H1 (cell line): ENCODE measurements around the gene LHX2. TPM values are rescaled to one million over a fixed set of nuclear protein-coding genes. Genes with fewer than 3 reads are reported as not detected.

Source experiments
- CTCF ChIA-PET: fragments of 300-600 bp; sonication (Branson Sonifier 250); formaldehyde crosslinking; loops from one replicate; lab custom pipeline; 2021; ENCODE audit not compliant: partially characterized antibody; lab: Charles Lee
- POLR2A ChIA-PET: fragments of 300-600 bp; sonication (Branson Sonifier 250); formaldehyde crosslinking; loops from one replicate; lab custom pipeline; 2021; ENCODE audit warnings: inconsistent platforms; ENCODE audit not compliant: partially characterized antibody; lab: Charles Lee
- DNase-seq, 2 experiments: peaks; one replicate each; pipeline versions ENCODE4 v3.0.0 to v3.0.0-alpha.2; 2010 to 2022; ENCODE audit warnings: low spot score in 2 of 2, low read depth in 1 of 2, mixed read lengths in 1 of 2
- FAIRE-seq: peaks from 2 replicates; lab custom pipeline; 2011; peaks lifted over from hg19 to GRCh38; lab: Jason Lieb, UNC
- H2AFZ ChIP-seq: 2 replicates; pipeline ENCODE4 v1.8.1; 2012; ENCODE audit warnings: low read length, inconsistent platforms
- H2AK5ac ChIP-seq: 2 replicates; pipeline ENCODE4 v1.6.1; 2013; ENCODE audit warnings: low read depth, low read length
- H2BK120ac ChIP-seq: replicated peaks from 2 replicates; pipeline ENCODE3; 2013; ENCODE audit warnings: low read depth, low read length, inconsistent platforms
- H2BK12ac ChIP-seq: 2 replicates; pipeline ENCODE4 v1.6.1; 2013; ENCODE audit warnings: low read depth, low read length
- H2BK15ac ChIP-seq: 2 replicates; pipeline ENCODE4 v1.6.1; 2013; ENCODE audit warnings: low read length
- H2BK20ac ChIP-seq: 2 replicates; pipeline ENCODE4 v1.6.1; 2013; ENCODE audit warnings: low read length
- H2BK5ac ChIP-seq: 2 replicates; pipeline ENCODE4 v1.6.1; 2013; ENCODE audit warnings: low read depth, low read length
- H3K14ac ChIP-seq: 2 replicates; pipeline ENCODE4 v1.6.1; 2013; ENCODE audit warnings: inconsistent platforms; ENCODE audit not compliant: insufficient read length
- H3K18ac ChIP-seq: 2 replicates; pipeline ENCODE4 v1.6.1; 2013; ENCODE audit warnings: low read length; ENCODE audit errors: extremely low read depth
- H3K23ac ChIP-seq: 2 replicates; pipeline ENCODE4 v1.6.1; 2013; ENCODE audit warnings: inconsistent platforms; ENCODE audit not compliant: insufficient read length
- H3K23me2 ChIP-seq: 2 replicates; pipeline ENCODE4 v1.6.1; 2013; ENCODE audit warnings: low read depth, low read length
- H3K27ac ChIP-seq: 2 replicates; pipeline ENCODE4 v1.6.1; 2011; ENCODE audit warnings: low read depth, low read length, inconsistent platforms
- H3K27me3 ChIP-seq, 4 experiments: replicated peaks in 1 of 4; 1 replicate in 1 of 4; 2 replicates in 3 of 4; pipeline versions ENCODE4 v1.6.1 to v1.8.1; 2011 to 2013; ENCODE audit warnings: low read length in 3 of 4, mild to moderate bottlenecking in 3 of 4, inconsistent platforms in 2 of 4, mixed read lengths in 2 of 4, moderate library complexity in 1 of 4; ENCODE audit not compliant: control insufficient read depth in 3 of 4, insufficient read depth in 3 of 4; ENCODE audit errors: extremely low read depth in 1 of 4
- H3K36me3 ChIP-seq, 4 experiments: 2 replicates each; pipeline versions ENCODE4 v1.6.1 to v1.8.1; 2011 to 2013; ENCODE audit warnings: mild to moderate bottlenecking in 4 of 4, low read length in 3 of 4, moderate library complexity in 2 of 4, control low read depth in 1 of 4, inconsistent platforms in 1 of 4; ENCODE audit not compliant: insufficient read depth in 4 of 4, control insufficient read depth in 2 of 4
- H3K4ac ChIP-seq: replicated peaks from 2 replicates; pipeline ENCODE3; 2013; ENCODE audit warnings: low read length, low read depth, mixed read lengths, inconsistent platforms; ENCODE audit not compliant: insufficient read length
- H3K4me1 ChIP-seq, 4 experiments: replicated peaks in 1 of 4; 1 replicate in 1 of 4; 2 replicates in 3 of 4; pipeline versions ENCODE4 v1.6.1 to v1.8.1; 2011 to 2013; ENCODE audit warnings: low read length in 3 of 4, inconsistent platforms in 2 of 4, mixed read lengths in 1 of 4; ENCODE audit not compliant: insufficient read depth in 4 of 4, control insufficient read depth in 3 of 4
- H3K4me2 ChIP-seq, 2 experiments: 2 replicates each; pipeline versions ENCODE4 v1.6.1 to v1.8.1; 2011 to 2013; ENCODE audit warnings: low read depth in 2 of 2, low read length in 2 of 2, control low read depth in 1 of 2, inconsistent platforms in 1 of 2, mild to moderate bottlenecking in 1 of 2; ENCODE audit not compliant: insufficient read depth in 1 of 2
- H3K4me3 ChIP-seq, 4 experiments: fragments of 200-600, 300-600 bp in 1 of 4; sonication (generic), shearing (Covaris generic), sonication (Bioruptor Twin) in 1 of 4; 2 replicates each; pipeline versions ENCODE4 v1.5.1 to v1.8.1; 2011 to 2016; ENCODE audit warnings: low read length in 4 of 4, low read depth in 3 of 4, control low read depth in 2 of 4, inconsistent platforms in 2 of 4, mild to moderate bottlenecking in 2 of 4, mixed read lengths in 1 of 4, moderate library complexity in 1 of 4; ENCODE audit not compliant: insufficient read depth in 2 of 4; ENCODE audit errors: extremely low read depth in 1 of 4
- H3K56ac ChIP-seq: replicated peaks from 2 replicates; pipeline ENCODE3; 2013; ENCODE audit warnings: low read depth, mild to moderate bottlenecking, mixed read lengths, low read length, inconsistent platforms; ENCODE audit not compliant: insufficient read length
- H3K79me1 ChIP-seq: 2 replicates; pipeline ENCODE4 v1.6.1; 2013; ENCODE audit warnings: low read depth, low read length, control low read depth
- H3K79me2 ChIP-seq, 2 experiments: 2 replicates each; pipeline versions ENCODE4 v1.6.1 to v1.8.1; 2012 to 2013; ENCODE audit warnings: low read length in 2 of 2, mild to moderate bottlenecking in 2 of 2, inconsistent platforms in 1 of 2; ENCODE audit not compliant: insufficient read depth in 2 of 2, control insufficient read depth in 1 of 2
- H3K9ac ChIP-seq, 4 experiments: replicated peaks in 1 of 4; 1 replicate in 1 of 4; 2 replicates in 3 of 4; pipeline versions ENCODE4 v1.6.1 to v1.8.1; 2011 to 2013; ENCODE audit warnings: low read depth in 3 of 4, low read length in 3 of 4, control low read depth in 2 of 4, mild to moderate bottlenecking in 2 of 4, moderate library complexity in 2 of 4, inconsistent platforms in 1 of 4; ENCODE audit errors: extremely low read depth in 1 of 4
- H3K9me3 ChIP-seq, 2 experiments: 2 replicates each; pipeline versions ENCODE4 v1.6.1 to v1.8.1; 2012 to 2013; ENCODE audit warnings: mild to moderate bottlenecking in 2 of 2, moderate library complexity in 2 of 2, control low read depth in 1 of 2, inconsistent platforms in 1 of 2, low read depth in 1 of 2, low read length in 1 of 2, mixed read lengths in 1 of 2; ENCODE audit not compliant: insufficient read depth in 2 of 2
- H4K20me1 ChIP-seq, 2 experiments: replicated peaks in 1 of 2; 2 replicates each; pipeline versions ENCODE3 to v1.8.1; 2011 to 2013; ENCODE audit warnings: inconsistent platforms in 2 of 2, low read length in 2 of 2, mild to moderate bottlenecking in 1 of 2; ENCODE audit not compliant: insufficient read depth in 2 of 2, control insufficient read depth in 1 of 2
- H4K5ac ChIP-seq: 2 replicates; pipeline ENCODE4 v1.6.1; 2013; ENCODE audit warnings: low read length, low read depth, mixed read lengths, inconsistent platforms; ENCODE audit not compliant: insufficient read length
- H4K8ac ChIP-seq: 2 replicates; pipeline ENCODE4 v1.8.0; 2013; ENCODE audit warnings: mild to moderate bottlenecking, moderate library complexity, low read length, inconsistent platforms; ENCODE audit not compliant: insufficient read depth; ENCODE audit errors: extremely low read depth
- H4K91ac ChIP-seq: replicated peaks from 2 replicates; pipeline ENCODE3; 2013; ENCODE audit warnings: low read length, mixed read lengths, inconsistent platforms; ENCODE audit not compliant: insufficient read length
- BACH1 ChIP-seq: IDR thresholded peaks from 2 replicates; pipeline ENCODE4 v1.6.1; 2012; ENCODE audit warnings: low read length, improper control_type of control experiment
- CEBPB ChIP-seq: IDR thresholded peaks from 2 replicates; pipeline ENCODE4 v1.6.1; 2012; ENCODE audit warnings: low read depth, low read length
- CREB1 ChIP-seq: IDR thresholded peaks from 2 replicates; pipeline ENCODE4 v1.6.1; 2012; ENCODE audit warnings: inconsistent platforms
- EP300 ChIP-seq, 2 experiments: IDR thresholded peaks; 1 replicate in 1 of 2; 2 replicates in 1 of 2; pipeline ENCODE4 v1.6.1; 2011 to 2012; ENCODE audit warnings: low read depth in 2 of 2, low read length in 2 of 2, mild to moderate bottlenecking in 2 of 2, borderline replicate concordance in 1 of 2, inconsistent platforms in 1 of 2, moderate library complexity in 1 of 2
- FOSL1 ChIP-seq: IDR thresholded peaks from 2 replicates; pipeline ENCODE4 v1.6.1; 2011; ENCODE audit warnings: mild to moderate bottlenecking, low read depth, low read length, moderate library complexity; ENCODE audit not compliant: insufficient read depth
- HDAC6 ChIP-seq: IDR thresholded peaks from one replicate; pipeline ENCODE4 v1.7.1; 2012; ENCODE audit warnings: low read depth, mild to moderate bottlenecking, inconsistent platforms, low read length, moderate library complexity
- RNF2 ChIP-seq: fragments of 200-900, 300-1000 bp; sonication (generic); IDR thresholded peaks from 2 replicates; pipeline ENCODE4 v1.7.1; 2016; ENCODE audit warnings: borderline replicate concordance, low read depth, mild to moderate bottlenecking, antibody characterized with exemption, low read length; ENCODE audit not compliant: poor library complexity, severe bottlenecking; ENCODE audit errors: missing control alignments
- RXRA ChIP-seq: IDR thresholded peaks from 2 replicates; pipeline ENCODE4 v1.6.1; 2011; ENCODE audit warnings: low read depth, mild to moderate bottlenecking, low read length, moderate library complexity; ENCODE audit not compliant: insufficient read depth
- SAP30 ChIP-seq: fragments of 300-600 bp; sonication (generic); IDR thresholded peaks from 2 replicates; pipeline ENCODE4 v1.7.1; 2012; ENCODE audit warnings: low read length, moderate library complexity, mild to moderate bottlenecking, inconsistent platforms; ENCODE audit not compliant: insufficient read depth, insufficient replicate concordance
- TAF1 ChIP-seq: IDR thresholded peaks from 2 replicates; pipeline ENCODE4 v1.6.1; 2011; ENCODE audit warnings: mild to moderate bottlenecking, low read depth, low read length
- ZNF274 ChIP-seq: IDR thresholded peaks from 2 replicates; pipeline ENCODE4 v1.7.0; 2012; ENCODE audit warnings: low read length, borderline replicate concordance; ENCODE audit errors: extremely low read depth
- WGBS, 2 experiments: shearing (Covaris generic) in 1 of 2; methylation state at CpG; one replicate each; pipeline versions ENCODE4 v1.1.6 to v1.1.7; 2013 to 2015; ENCODE audit warnings: low lambda C conversion rate in 2 of 2, mixed read lengths in 2 of 2, inconsistent platforms in 1 of 2, low coverage in 1 of 2, missing lambda C conversion rate in 1 of 2; ENCODE audit not compliant: insufficient replicate concordance in 2 of 2, insufficient coverage in 1 of 2, insufficient read length in 1 of 2; ENCODE audit errors: extremely low coverage in 1 of 2, missing lambda C conversion rate in 1 of 2; 5-methylcytosine and 5-hydroxymethylcytosine counted together
- polyA plus RNA-seq, 7 experiments: library from polyadenylated mRNA; depleted of rRNA in 3 of 7; stranded (reverse) in 5 of 7; unstranded in 2 of 7; fragments of >200 nt in 5 of 7; fragments of 200-250 nt in 2 of 7; gene quantifications; 1 replicate in 5 of 7; 2 replicates in 1 of 7; 4 replicates in 1 of 7; pipeline versions ENCODE4 v1.2.1 to v1.2.3, GENCODE V29; 2011 to 2013; ENCODE audit warnings: missing spikeins in 2 of 7, mixed read lengths in 2 of 7
- total RNA-seq: library from RNA; stranded (reverse); fragmentation: NEBNext Ultra II Directional; extraction: Animal tissue kit (Norgen Biotek cat#: 25700); gene quantifications from 2 replicates; pipeline ENCODE4 v1.2.1, GENCODE V29; 2021

LHX2 gene
- total and polyA plus RNA-seq, 2 of the 8 experiments (the other 6 are each of a cell fraction or from before 2014, with no cell fraction given), result 0.11 to 0.86 TPM

DNA sequence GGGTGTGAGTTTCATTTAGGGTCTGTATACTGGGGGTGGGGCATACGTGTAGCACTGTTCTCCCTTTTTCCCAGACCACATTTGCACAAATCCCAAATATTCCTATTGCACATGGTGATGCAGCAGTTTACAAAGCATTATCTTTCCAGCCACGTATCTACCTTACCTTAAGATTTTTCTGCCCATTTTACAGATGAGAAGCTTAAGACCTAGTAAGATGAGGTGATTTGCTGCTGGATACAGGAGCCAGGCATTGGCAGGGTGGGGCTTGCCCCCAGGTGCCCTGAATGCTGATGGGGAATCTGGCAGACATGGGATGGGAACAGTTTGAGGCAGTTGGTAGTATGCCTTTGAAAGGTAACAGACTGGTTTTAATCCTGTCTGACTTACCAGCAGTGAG, 12.5 kb downstream of the LHX2 start:
- Histone ChIP-seq H2BK5ac (no peak overlapping the region), H2BK20ac (no peak overlapping the region), H3K4me1 (peaks cover 10 to 15% (median 11%) of the 10 kb centered on the region in 4 experiments), H2BK15ac (no peak overlapping the region), H3K4me3 (no peak overlapping the region), H3K9ac (no peak overlapping the region), H3K56ac (no peak overlapping the region), H3K4ac (no peak overlapping the region), H4K91ac (no peak overlapping the region), H3K79me1 (no peaks in the 10 kb centered on the region), H3K27ac (no peak overlapping the region), H4K20me1 (peaks cover 6 to 17% of the 10 kb centered on the region in 2 experiments), H4K8ac (no peak overlapping the region), H2BK120ac (no peak overlapping the region), H2AK5ac (no peak overlapping the region), H3K4me2 (no peak overlapping the region), H2AFZ (no peak overlapping the region), H3K18ac (no peak overlapping the region), H3K9me3 (no peaks in the 10 kb centered on the region), H3K36me3 (no peaks in the 10 kb centered on the region), H3K23me2 (no peaks in the 10 kb centered on the region; the same call in 1 of the 2 replicates), H3K79me2 (no peaks in the 10 kb centered on the region), H4K5ac (no peak overlapping the region), H3K23ac (no peak overlapping the region), H2BK12ac (no peak overlapping the region), H3K14ac (no peak overlapping the region), H3K27me3 (peaks cover 28 to 52% (median 43%) of the 10 kb centered on the region in 4 experiments)
- 68% methylated on average over 2 of the region's 2 CpGs; no CpG with 5 or more reads in 1 of the 2 experiments for WGBS, 2 experiments
- TF ChIP-seq SAP30 (no peak), CREB1 (no peak), RXRA (no peak), RNF2 (no peak), EP300 (IDR thresholded peaks at IDR 0.05; ENCODE audit: borderline replicate concordance in 1 of 2, low read depth in 2 of 2, low read length in 2 of 2) (no peak), HDAC6 (no peak), ZNF274 (no peak), TAF1 (no peak), CEBPB (no peak), BACH1 (no peak), FOSL1 (no peak)
- no peak for FAIRE-seq
- POLR2A ChIA-PET, result no interaction called here
- CTCF ChIA-PET, result interaction anchor here (1.2 kb wide), 1 partner anchor 15 kb away, joined by 5 read pairs; no protein-coding TSS in a partner anchor
- DNase-seq, result no peak
